Spleen (tissue), 7 donors: Measurements from ENCODE around the gene ZSCAN1.

Experiments used
- CTCF ChIP-seq, 11 experiments: fragments of 200-600 bp in 7 of 11; fragments of 450-650 bp in 4 of 11; sonication (generic) in 4 of 11; IDR thresholded peaks in 8 of 11; conservative IDR thresholded peaks in 3 of 11; 1 replicate in 7 of 11; 2 replicates in 4 of 11; pipeline versions ENCODE4 v1.4.0 to v1.8.0; 2016 to 2021; ENCODE audit warnings: antibody characterized with exemption in 11 of 11, inconsistent platforms in 4 of 11, mild to moderate bottlenecking in 1 of 11
- POLR2A ChIP-seq, 3 donors: fragments of 450-650 bp; IDR thresholded peaks; one replicate each; pipeline ENCODE4 v1.5.1; 2017; ENCODE audit warnings: antibody characterized with exemption in 3 of 3, mild to moderate bottlenecking in 1 of 3
- POLR2AphosphoS5 ChIP-seq, 3 donors: sonication (generic); formaldehyde crosslinking; IDR thresholded peaks; one replicate each; pipeline ENCODE4 v1.5.1; 2017; ENCODE audit warnings: antibody characterized with exemption in 3 of 3
- donor health status: DM: no; HTN: no; CAD: no; lungs with moderate emphysema.
- donor health status: DM: no; HTN: no; CAD: no.
- donor health status: DM: no; HTN: no; CAD: no.

- no peak for TF ChIP-seq CTCF (IDR thresholded peaks at IDR 0.05 in 8 of 11, conservative IDR thresholded peaks at IDR 0.05 in 3 of 11)
- TF ChIP-seq POLR2A (IDR thresholded peaks at IDR 0.05), result no peak
- TF ChIP-seq POLR2AphosphoS5 (IDR thresholded peaks at IDR 0.05), result no peak
These were observed 19.8 kb downstream of the ZSCAN1 start for GRCh38 chr19:58053480-58054156.
